HG03025 (cell line): ENCODE results near the gene SEC14L1.

Source experiments
- ATAC-seq: cut with Tn5 transposase; IDR thresholded peaks from one replicate; pipeline ENCODE4 v1.9.1; 2021; ENCODE audit warnings: mild to moderate bottlenecking, moderate library complexity; ENCODE audit not compliant: unreplicated experiment, low FRiP score

SEC14L1 gene

DNA sequence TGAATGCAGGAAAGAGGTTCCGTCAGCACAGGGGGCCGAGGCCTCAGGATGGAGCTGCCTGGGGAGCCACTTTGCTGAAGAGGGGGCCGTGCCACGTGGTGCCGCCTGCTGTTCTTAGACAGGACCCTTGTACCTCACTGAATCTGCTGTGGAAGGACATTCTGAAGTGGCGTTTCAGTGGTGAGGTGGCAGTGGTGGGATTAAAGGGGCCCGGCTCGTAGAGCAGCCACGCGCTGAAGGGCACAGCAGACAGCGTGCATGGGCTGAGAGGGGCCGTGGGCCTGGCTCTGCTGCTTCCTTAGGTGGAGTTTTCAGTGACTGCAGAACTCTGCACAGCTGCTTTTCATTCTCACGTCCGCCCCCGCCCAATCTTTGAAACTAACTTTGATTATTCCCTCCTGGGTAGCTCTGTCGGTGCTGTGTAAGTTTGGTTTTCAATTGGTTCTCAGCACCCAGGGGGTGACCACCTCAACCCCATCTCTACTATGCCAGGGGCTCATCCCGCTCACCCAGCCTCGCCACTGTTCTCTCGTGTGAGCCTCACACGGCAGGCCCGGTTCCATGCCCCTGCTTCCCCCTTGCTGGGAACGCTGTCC is 70.3 kb downstream of the SEC14L1 start:
- no peak for ATAC-seq

DNA sequence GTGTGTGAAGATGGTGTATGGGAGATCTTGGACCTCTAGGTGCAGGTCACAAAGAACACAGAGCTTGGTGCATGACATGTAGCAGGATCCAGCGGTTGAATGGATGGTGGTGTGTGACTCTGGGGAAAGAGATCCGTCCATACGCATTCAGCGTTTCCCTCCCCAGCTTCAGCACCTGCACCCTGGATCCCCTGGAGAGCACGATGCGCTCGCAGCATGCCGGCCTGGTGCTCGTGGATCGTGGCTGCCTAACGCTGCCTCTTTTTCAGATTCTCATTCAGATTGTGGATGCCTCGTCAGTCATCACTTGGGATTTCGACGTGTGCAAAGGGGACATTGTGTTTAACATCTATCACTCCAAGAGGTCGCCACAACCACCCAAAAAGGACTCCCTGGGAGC is 70.9 kb downstream of the SEC14L1 start:
- no peak for ATAC-seq

DNA sequence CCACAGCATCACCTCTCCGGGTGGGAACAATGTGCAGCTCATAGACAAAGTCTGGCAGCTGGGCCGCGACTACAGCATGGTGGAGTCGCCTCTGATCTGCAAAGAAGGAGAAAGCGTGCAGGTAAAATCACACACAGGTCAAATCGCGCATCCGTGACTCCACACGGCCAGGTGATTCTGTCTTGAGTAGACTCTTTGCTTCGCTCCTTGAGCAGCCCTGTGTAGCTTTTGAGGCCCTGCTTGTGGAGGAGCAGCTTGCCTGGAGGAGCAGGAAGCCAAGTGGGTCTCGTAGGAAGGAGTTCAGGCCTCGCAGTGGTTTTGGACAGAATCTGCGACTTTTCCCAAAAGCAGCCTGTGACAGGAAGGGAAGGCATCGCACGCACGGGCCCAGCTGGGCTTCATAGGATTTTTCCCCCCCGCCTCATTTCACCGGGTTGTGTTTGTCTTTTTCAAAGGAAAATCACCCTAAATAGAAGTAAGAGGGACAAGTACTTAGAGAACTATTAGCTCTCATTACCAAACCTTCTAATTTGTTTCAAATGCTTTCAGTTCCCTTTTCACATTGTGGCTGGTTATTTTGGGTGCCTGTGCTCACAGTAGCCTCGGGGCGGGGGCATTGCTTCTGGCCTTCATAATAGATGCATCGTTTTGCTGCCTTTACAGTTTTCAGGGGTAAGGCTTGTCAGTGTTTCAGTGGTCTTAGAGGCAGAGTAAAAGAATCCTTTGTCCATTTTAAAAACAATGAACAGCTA is 71.5 kb downstream of the SEC14L1 start:
- peak; percentile 63 for ATAC-seq

DNA sequence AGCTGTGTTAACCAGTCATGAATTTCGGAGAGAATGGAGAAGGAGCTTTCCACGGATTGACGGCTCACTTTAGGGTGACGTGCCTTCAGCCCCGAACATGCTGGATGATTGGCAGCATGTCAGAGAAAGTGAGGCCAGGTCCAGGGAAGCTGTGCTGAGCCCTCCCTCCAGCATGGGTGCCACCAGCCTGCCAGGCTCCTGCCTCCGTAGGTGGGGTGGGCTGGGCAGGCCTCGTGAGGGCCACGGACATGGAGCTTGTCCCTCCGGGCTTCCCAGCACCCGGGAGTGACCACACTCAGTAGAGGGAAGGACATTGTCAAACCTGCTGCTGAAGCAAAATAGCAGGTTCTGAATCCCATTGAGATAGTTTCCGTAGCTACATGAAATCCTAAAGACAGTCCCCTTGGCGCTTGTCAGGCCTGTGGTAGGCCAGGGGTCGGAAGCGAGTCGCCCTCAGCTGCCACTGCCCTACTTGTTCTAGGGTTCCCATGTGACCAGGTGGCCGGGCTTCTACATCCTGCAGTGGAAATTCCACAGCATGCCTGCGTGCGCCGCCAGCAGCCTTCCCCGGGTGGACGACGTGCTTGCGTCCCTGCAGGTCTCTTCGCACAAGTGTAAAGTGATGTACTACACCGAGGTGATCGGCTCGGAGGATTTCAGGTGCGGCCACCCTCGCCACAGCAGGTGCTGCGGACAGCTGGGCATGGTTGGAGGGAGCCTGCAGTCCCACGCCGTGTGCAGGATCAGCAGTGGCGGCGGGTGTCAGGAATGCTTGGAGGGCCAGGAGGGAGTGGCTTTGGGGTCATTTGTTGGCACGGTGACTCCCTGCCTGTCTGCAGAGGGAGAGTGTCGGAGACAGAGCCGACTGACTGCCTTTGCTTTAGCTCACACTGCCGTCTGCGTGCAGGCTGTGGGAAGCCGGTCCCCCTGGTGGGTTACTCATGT is 72.3 kb downstream of the SEC14L1 start:
- peak; percentile 20 for ATAC-seq

DNA sequence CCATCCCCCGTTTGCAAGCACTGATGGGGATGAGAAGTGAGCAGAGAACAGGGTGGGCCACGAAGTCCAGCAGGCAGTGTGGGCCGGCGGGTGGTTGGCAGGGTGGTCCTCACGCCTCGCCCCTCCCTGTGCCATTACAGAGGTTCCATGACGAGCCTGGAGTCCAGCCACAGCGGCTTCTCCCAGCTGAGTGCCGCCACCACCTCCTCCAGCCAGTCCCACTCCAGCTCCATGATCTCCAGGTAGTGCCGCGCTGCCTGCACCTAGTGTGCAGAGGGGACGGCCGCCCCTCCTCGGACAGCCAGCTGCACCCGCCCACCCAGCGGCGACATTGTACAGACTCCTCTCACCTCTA is 73.0 kb downstream of the SEC14L1 start:
- no peak for ATAC-seq

DNA sequence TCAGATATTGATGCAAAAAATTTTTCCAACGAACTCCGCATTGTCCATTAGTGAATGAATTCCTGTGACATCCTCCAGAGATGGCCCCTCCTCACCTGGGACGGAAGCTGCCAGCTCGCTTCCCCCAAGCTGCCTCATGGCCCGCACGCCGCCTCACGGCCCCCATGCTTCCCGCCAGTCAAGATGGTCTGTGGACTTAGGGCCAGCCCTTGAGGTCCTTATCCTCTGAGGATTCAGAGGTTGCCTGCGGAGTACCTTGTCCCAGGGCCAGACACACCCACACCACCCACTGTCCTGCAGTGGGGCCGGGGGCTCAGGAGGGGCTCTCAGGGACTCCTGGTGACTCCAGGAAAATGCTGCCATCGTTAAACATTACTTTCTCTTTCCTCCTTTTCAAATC is 73.6 kb downstream of the SEC14L1 start:
- no peak for ATAC-seq

DNA sequence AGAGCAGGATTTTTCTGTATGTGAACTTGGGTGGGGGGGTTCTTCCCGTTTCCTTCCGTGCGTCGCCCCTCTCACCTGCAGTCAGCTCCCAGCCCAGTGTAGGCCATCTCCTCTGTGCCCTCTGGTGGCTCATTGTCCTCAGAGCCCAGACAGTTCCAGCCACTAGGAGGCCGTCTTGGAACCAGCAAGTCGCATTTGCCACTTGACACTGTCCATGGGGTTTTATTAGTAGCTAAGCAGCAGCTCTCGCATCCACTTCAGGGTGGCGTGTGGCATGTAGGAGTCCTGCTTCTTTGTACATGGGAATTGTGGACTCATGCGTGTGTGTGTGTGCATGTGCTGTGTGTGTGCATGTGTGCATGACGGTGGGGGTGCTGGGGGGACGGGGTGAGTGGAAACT is 74.0 kb downstream of the SEC14L1 start:
- no peak for ATAC-seq

DNA sequence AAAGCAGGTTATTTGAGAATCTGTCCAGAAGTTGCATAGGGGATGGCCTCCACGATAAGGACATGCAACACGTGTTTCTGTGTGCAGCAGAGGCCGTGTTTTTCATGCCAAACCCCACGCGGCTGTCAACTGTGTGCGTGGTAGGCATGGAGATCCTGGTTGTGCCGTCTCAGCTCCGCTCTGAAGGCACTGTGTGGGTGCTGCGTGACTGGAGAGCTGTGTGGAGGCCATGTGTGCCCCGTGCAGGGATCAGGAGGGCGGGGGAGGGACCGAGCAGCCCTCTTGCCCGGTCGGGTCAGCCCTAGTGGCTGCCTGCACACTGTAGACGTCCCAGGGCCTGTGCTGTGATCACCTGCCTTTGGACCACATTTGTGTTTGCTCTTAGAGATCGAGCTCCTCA is 74.5 kb downstream of the SEC14L1 start:
- no peak for ATAC-seq

DNA sequence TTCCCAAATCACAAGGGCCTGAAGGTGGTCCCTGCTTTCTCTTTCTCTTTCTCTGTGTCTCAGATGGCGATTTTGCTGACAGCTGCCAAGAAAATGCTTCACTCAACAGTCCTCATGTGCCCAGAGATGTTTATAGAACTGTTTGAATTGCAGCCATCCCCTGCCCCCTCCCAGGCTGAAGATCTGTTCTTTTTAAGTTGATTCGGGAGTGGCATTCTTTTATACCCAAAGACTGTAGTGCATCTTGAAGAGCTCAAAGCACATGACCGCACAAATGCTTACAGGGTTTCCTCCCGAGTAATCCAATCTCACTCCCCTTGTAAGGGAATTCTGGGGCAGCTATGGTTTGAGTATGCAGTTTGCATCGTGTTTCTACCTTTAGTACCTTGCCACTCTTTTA is 75.7 kb downstream of the SEC14L1 start:
- ATAC-seq, result no peak

DNA sequence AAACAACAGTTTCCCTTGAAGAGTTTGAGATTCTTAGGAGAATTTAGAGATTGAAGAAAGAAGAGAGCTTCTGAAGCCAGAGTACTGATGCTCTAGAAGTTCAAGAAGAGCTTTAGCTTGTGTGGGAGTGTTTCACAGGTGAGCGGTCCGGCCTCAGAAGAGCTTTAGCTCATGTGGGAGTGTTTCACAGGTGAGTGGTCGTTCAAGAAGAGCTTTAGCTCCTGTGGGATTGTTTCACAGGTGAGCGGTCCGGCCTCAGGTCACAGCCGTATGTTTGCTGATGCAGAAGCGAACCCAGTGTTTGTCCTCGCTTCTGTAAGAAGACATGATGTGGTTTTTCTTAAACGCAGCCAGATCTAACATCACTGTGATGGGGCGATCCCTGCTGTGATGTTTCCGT is 76.4 kb downstream of the SEC14L1 start:
- no peak for ATAC-seq

DNA sequence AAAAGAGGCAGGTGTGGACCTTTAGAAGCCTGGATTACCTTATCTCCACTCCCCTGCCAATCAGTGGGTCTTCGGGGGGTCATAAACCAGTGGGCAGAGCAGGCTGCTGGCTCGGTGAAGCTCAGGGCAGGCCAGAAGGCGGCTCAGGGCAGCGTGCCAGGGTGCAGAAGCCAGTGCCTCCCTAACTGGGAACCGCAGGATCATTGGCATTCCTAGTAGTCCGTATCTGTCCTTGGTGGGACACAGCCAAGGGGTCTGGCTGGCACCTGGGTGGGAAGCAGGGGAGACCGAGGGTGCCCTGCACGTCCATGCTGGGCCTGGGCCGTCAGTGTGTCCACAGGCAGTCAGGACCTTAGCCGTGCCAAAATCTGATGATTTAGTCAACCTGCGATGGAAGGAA is 76.8 kb downstream of the SEC14L1 start:
- no peak for ATAC-seq

DNA sequence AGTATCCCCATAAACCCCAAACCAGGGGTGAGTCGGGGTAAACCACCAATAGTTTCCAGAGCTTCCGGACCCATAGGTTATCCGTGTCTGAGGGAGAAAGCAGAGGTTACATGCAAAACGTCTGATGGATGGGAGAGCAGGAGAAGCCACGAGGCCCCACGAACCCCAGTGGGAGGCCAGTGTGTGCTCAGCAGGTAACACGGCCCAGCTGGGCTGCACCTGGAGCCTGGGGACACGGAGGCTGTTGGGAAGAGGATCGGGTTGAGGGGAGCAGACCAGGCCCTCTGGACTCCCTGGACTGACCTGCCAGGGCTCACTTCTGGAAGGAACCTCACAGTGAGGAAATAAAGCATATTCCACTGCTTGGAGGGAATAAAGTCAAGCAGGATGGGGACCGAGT is 78.1 kb downstream of the SEC14L1 start:
- no peak for ATAC-seq

DNA sequence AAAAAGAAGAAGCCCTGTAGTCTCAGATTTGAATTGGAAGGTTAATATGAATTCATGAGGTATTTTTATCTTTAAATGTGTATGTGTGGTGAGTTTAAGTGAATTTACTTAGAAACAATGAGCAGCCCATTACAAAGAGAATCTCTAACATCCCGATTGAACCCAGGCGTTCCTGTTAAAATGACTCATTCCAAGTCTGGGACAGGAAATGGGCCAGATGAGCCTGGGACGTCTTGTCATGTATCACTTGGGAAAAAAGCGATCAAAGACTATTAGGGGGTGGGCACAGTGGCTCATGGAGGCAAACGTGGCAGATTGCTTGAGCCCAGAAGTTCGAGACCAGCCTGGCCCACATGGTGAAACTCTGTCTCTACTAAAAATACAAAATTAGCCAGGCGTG is 81.6 kb downstream of the SEC14L1 start:
- no peak for ATAC-seq

DNA sequence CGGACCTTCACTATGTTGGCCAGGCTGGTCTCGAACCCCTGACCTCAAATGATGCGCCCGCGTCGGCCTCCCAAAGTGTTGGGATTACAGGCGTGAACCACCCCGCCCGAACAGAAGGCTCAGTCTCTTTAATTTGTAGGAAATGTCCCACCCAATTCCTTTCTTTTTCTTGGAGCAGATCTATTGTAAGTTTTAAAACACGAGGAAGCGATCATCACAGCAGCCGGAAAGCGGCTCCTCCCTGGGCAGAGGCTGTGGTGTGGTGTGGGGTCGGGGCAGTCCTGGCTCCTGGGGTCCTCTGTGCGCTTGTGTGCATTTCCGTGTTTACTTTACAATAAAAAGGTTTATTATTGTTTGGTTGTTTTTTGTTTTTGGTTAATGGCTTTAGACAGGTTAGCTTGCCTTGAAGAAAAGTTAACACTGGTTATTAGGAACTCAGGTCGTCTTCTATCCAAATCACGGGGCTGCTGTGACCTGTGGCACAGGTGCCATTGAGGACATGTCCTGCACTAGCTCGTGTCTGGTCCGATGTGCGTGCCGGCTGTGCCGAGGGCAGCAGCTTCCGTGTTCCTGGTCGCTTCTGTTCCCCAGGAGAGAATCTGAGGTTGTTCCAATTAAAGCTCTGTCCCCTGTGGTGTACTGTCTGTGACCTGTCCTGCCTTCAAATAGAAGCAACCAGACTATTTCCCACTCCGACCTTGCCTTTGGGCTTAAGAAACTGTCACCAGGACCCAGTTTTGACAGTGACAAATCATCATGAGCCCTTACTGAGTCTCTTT is 83.1 kb downstream of the SEC14L1 start:
- no peak for ATAC-seq

DNA sequence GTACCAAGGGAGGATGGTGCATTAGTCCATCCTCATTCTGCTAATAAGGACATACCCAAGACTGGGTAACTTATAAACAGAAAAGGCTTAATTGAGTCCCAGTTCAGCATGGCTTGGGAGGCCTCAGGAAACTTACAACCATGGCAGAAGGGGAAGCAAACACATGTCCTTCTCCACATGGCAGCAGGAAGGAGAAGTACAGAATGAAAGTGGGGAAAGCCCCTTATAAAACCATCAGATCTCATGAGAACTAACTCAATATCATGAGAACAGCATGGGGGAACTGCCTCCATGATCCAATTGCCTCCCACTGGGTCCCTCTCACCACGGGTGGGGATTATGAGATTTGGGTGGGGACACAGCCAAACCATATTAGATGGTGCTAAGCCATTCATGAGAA is 84.5 kb downstream of the SEC14L1 start:
- ATAC-seq, result no peak

DNA sequence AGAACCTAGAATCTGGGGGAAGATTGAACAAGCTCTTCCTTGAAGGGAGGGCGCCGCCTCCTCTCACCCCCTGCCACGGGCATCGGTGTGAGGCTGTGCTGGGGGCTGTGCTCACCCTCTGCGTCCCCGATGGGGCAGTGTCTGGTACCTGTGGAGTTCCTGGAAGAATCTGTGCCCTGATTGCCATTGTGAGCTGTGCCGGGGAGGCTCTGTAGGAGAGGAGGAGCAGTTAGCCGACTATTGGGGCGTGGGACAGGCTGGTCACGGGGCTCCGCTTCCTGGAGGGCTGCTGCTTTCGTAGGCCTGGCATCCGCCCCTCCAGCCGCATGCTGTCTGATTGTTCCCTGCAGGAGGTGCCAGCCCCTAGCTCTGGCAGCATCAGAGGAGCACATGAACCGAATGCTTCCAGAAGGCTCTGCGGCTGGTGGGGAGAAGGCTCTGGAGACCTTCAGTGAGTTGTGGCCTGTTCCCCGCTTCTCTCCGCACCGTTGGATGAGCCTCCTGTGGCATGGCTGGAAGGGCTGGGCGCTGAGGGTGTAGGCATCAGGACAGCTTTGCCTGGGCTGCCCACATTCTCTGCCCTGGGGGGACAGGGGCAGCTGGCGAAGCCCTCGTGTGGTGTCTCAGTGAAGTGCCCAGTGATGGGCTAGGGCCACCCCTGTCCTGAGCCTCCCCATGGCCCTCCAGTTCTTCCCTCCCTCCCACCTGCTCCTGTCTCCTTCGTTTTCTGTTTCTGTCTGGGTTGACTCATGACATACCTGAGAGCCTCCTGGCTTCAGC is 86.9 kb downstream of the SEC14L1 start:
- ATAC-seq, result no peak

DNA sequence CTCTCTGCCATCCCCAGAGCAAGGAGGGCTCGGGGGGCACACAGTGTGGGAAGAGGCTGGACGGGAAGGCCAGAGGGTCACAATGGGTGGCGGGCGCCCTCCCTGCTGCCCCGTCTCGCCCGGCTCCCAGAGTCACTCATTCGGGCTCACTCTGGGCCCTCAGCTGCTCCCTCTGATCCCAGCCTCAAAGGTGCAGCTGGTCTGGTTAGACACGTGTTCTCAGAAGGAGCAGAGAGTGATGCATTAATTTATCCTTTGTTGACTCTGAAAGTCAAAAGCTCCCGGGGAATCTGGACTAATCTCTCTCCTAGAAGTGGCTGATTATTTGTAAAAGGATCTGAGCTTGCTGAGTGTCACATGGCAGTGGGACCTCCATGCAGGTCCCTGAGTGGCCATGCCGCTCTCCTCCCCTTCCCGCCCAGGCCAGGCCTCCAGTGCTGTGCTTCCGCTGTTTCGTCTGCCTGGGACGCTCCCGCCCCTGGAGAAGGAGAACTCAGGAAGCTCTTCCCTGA is 87.5 kb downstream of the SEC14L1 start:
- ATAC-seq, result no peak

DNA sequence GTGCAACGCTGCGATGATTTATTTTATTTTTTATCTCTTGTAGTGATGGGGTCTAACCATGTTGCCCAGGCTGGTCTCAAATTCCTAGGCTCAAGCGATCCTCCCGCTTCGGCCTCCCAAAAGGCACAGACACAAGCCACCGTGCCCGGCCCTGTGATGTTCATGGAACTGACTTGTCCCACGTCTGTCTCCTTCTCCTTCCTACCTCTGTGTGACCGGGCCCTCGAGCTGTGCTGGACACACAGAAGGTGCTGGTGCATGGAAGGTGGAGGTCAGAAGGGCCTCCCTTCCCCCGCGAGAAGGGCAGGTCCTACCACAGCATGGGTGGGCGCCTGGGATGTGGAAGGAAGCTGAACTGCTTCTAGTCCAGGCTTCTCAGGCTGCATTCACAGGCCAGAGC is 88.0 kb downstream of the SEC14L1 start:
- ATAC-seq, result no peak

DNA sequence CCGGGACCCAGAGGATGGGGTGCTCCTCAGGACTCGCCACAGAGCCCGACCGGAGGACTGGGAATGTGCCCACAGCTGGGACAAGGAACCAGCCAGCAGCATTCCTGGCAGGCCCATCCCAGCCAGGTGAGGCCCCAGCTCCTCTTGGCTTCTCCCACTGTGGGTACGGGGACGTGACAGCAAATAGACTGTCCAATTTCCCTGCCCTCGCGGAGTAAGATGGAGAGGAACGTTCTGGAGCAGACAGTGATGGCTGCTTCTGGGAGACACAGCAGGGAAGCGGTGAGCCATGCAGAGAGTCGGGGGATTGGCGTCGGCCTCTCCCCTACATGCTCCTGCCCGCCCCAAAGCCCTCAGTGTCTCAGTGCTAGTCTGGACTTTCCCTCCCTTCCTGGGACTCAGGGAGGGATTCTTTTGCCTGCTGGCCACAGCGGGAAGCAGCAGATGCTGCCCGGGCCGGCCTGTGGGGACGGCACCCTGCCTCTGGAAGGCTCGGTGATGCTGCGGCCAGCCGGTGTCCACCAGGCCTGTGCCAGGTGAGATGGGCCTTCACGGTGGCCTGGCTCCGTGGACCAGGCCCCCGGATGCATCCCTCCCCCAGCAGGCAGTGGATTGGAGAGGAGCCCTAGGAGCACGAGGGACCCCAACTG is 89.1 kb downstream of the SEC14L1 start:
- ATAC-seq, result no peak
